HUES48 (cell line): ENCODE measurements around the gene TSGA10IP.

Experiments
- H3K27ac ChIP-seq: one replicate; pipeline ENCODE4 v1.7.0; 2013; ENCODE audit warnings: low read depth, low read length, inconsistent platforms
- H3K27me3 ChIP-seq: 2 replicates; pipeline ENCODE4 v1.6.1; 2013; ENCODE audit warnings: mild to moderate bottlenecking, low read length; ENCODE audit not compliant: control insufficient read depth, insufficient read depth
- H3K36me3 ChIP-seq: 2 replicates; pipeline ENCODE4 v1.6.1; 2013; ENCODE audit warnings: low read length; ENCODE audit not compliant: control insufficient read depth, insufficient read depth
- H3K4me1 ChIP-seq: 2 replicates; pipeline ENCODE4 v1.6.1; 2013; ENCODE audit warnings: mild to moderate bottlenecking, low read length; ENCODE audit not compliant: control insufficient read depth, insufficient read depth
- H3K4me3 ChIP-seq: 2 replicates; pipeline ENCODE4 v1.5.1; 2013; ENCODE audit warnings: mild to moderate bottlenecking, low read depth, low read length
- H3K9ac ChIP-seq: 2 replicates; pipeline ENCODE4 v1.6.1; 2013; ENCODE audit warnings: mild to moderate bottlenecking, low read depth, low read length, moderate library complexity
- H3K9me3 ChIP-seq: 2 replicates; pipeline ENCODE4 v1.6.1; 2013; ENCODE audit warnings: low read length; ENCODE audit not compliant: control insufficient read depth, insufficient read depth

TSGA10IP gene

GRCh38 chr11:65992056-65992455, 46.8 kb downstream of the TSGA10IP start:
- H3K27ac ChIP-seq, result no peak overlapping the region
- peaks cover under 1% of the 10 kb centered on the region; the same call in 1 of the 2 replicates for H3K36me3 ChIP-seq
- H3K9ac ChIP-seq, result no peak overlapping the region
- H3K27me3 ChIP-seq, result no peaks in the 10 kb centered on the region
- no peaks in the 10 kb centered on the region for H3K9me3 ChIP-seq
- no peak overlapping the region for H3K4me3 ChIP-seq
- H3K4me1 ChIP-seq, result no peaks in the 10 kb centered on the region

- no peak overlapping the region for H3K4me3 ChIP-seq
- H3K27me3 ChIP-seq, result no peaks in the 10 kb centered on the region
- H3K9me3 ChIP-seq, result no peaks in the 10 kb centered on the region
- peaks cover 34% of the 10 kb centered on the region for H3K36me3 ChIP-seq
- no peaks in the 10 kb centered on the region for H3K4me1 ChIP-seq
- H3K27ac ChIP-seq, result no peak overlapping the region
- no peak overlapping the region for H3K9ac ChIP-seq
These were observed 52.0 kb downstream of the TSGA10IP start for GRCh38 chr11:65997286-65997685.

- H3K4me1 ChIP-seq, result peaks cover 5% of the 10 kb centered on the region
- H3K9ac ChIP-seq, result peak within 1 kb of the TSS; percentile 68
- H3K27me3 ChIP-seq, result no peaks in the 10 kb centered on the region
- H3K9me3 ChIP-seq, result no peaks in the 10 kb centered on the region
- peak within 1 kb of the TSS; percentile 99 for H3K27ac ChIP-seq
- peak within 1 kb of the TSS; percentile 95 for H3K4me3 ChIP-seq
- H3K36me3 ChIP-seq, result peaks cover 55% of the 10 kb centered on the region
These were observed 56.8 kb downstream of the TSGA10IP start, which contains the start of the genes BANF1 and EIF1AD for GRCh38 chr11:66001942-66002647. Gene BANF1 (plus strand): TSS chr11:66002503. CDS start chr11:66003251, 748 bp downstream. Gene EIF1AD (minus strand): TSS chr11:66002157. CDS start chr11:66000389, 1,768 bp downstream.

GRCh38 chr11:66002648-66003225, 57.5 kb downstream of the TSGA10IP start:
- Histone ChIP-seq H3K4me3 (peak overlapping the region; percentile 95), H3K27ac (peak overlapping the region; percentile 99), H3K9me3 (no peaks in the 10 kb centered on the region), H3K9ac (peak overlapping the region; percentile 68; the same call in 1 of the 2 replicates), H3K4me1 (peaks cover 8% of the 10 kb centered on the region), H3K27me3 (no peaks in the 10 kb centered on the region), H3K36me3 (peaks cover 49% of the 10 kb centered on the region)

GRCh38 chr11:66003291-66003690, 58.0 kb downstream of the TSGA10IP start:
- no peaks in the 10 kb centered on the region for H3K27me3 ChIP-seq
- no peak overlapping the region for H3K27ac ChIP-seq
- no peak overlapping the region for H3K9ac ChIP-seq
- H3K4me3 ChIP-seq, result peak overlapping the region; percentile 95
- peaks cover 43% of the 10 kb centered on the region for H3K36me3 ChIP-seq
- peaks cover 8% of the 10 kb centered on the region for H3K4me1 ChIP-seq
- no peaks in the 10 kb centered on the region for H3K9me3 ChIP-seq

- Histone ChIP-seq H3K27me3 (no peaks in the 10 kb centered on the region), H3K4me3 (no peak overlapping the region), H3K36me3 (peaks cover 34% of the 10 kb centered on the region), H3K4me1 (peaks cover 8% of the 10 kb centered on the region), H3K27ac (no peak overlapping the region), H3K9ac (no peak overlapping the region), H3K9me3 (no peaks in the 10 kb centered on the region)
These were observed 58.9 kb downstream of the TSGA10IP start for GRCh38 chr11:66004186-66004585.

- no peak overlapping the region for H3K27ac ChIP-seq
- no peaks in the 10 kb centered on the region for H3K9me3 ChIP-seq
- peaks cover 8% of the 10 kb centered on the region for H3K4me1 ChIP-seq
- no peak overlapping the region for H3K9ac ChIP-seq
- no peak overlapping the region for H3K4me3 ChIP-seq
- peaks cover 22% of the 10 kb centered on the region for H3K36me3 ChIP-seq
- H3K27me3 ChIP-seq, result peaks cover 2% of the 10 kb centered on the region
These were observed 61.0 kb downstream of the TSGA10IP start for GRCh38 chr11:66006134-66006890.

- Histone ChIP-seq H3K27ac (peak overlapping the region; percentile 67), H3K27me3 (peaks cover 7% of the 10 kb centered on the region), H3K9me3 (no peaks in the 10 kb centered on the region), H3K36me3 (peaks cover 22% of the 10 kb centered on the region), H3K9ac (no peak overlapping the region), H3K4me1 (peaks cover 8% of the 10 kb centered on the region), H3K4me3 (no peak overlapping the region)
These were observed 61.6 kb downstream of the TSGA10IP start for GRCh38 chr11:66006891-66007176.

GRCh38 chr11:66007201-66007634, 61.9 kb downstream of the TSGA10IP start:
- H3K9me3 ChIP-seq, result no peaks in the 10 kb centered on the region
- peaks cover 22% of the 10 kb centered on the region for H3K36me3 ChIP-seq
- no peak overlapping the region for H3K4me3 ChIP-seq
- H3K4me1 ChIP-seq, result peaks cover 8% of the 10 kb centered on the region
- no peak overlapping the region for H3K9ac ChIP-seq
- peaks cover 11% of the 10 kb centered on the region for H3K27me3 ChIP-seq
- peak overlapping the region; percentile 67 for H3K27ac ChIP-seq

- H3K27ac ChIP-seq, result no peak overlapping the region
These were observed 62.8 kb downstream of the TSGA10IP start for GRCh38 chr11:66008095-66008467.

More at GRCh38 chr11:66008095-66008467, 62.8 kb downstream of the TSGA10IP start:
- no peaks in the 10 kb centered on the region for H3K9me3 ChIP-seq
- H3K36me3 ChIP-seq, result peaks cover 22% of the 10 kb centered on the region
- H3K4me1 ChIP-seq, result peaks cover 8% of the 10 kb centered on the region
- no peak overlapping the region for H3K4me3 ChIP-seq
- H3K27me3 ChIP-seq, result peaks cover 17% of the 10 kb centered on the region
- H3K9ac ChIP-seq, result no peak overlapping the region
